HEK293T (cell line): ENCODE results near the gene CROT.

ENCODE experiments used
- CTBP1 ChIP-seq: fragments of 450-650 bp; IDR thresholded peaks from 2 replicates; pipeline ENCODE4 v1.6.1; 2016; ENCODE audit warnings: borderline replicate concordance
- ELF4 ChIP-seq: fragments of 450-650 bp; IDR thresholded peaks from 2 replicates; pipeline ENCODE4 v1.6.1; 2017; ENCODE audit warnings: antibody characterized with exemption
- FOXK2 ChIP-seq: fragments of 450-650 bp; IDR thresholded peaks from 2 replicates; pipeline ENCODE4 v1.6.1; 2016; ENCODE audit warnings: mild to moderate bottlenecking
- HDGF ChIP-seq: fragments of 450-650 bp; IDR thresholded peaks from 2 replicates; pipeline ENCODE4 v1.6.1; 2017; ENCODE audit warnings: antibody characterized with exemption, borderline replicate concordance
- SP1 ChIP-seq: fragments of 450-650 bp; IDR thresholded peaks from 2 replicates; pipeline ENCODE4 v1.6.1; 2017

DNA sequence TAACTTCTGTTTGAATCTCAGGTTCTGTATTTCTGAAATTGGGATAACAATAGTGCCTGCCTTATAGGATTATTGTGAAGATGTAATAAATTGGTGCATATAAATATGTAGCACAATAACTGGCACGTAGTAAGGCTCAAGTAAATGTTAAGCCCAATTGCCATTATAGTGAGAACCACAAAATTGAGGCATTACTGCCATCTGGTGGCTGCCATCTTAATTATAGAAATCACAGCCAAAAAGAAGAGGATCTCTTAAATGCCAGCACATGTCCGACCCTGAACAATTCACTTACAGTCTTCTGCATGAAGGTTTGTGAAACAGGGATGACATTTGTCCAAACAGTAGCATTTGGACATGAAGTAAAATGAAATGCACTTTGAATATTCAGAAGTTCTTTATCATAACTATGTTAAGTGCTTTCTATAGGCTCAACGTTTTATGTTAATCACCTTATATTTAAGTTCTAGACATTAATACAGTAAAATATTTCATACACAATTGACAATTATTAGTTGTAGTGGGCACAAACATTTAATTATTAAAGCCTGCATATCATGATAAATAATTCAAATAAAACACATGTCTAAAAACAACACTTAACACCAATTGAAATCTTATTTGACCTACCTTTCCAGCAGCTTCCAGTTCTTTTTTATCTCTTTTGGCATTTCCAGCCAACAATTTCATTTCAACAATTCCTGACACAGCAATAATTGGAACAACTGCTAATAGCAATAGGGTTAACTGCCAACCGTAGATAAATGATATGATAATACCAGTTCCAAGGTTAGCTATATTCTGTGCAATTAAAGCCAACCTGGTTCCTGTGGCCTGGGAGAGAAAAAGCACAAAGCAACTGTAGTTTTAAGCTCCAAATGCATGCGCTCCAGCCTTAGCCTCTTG is 71.5 kb downstream of the CROT start:
- TF ChIP-seq CTBP1 (no peak), ELF4 (no peak), FOXK2 (no peak), SP1 (no peak), HDGF (no peak)
